Kidney (tissue), 14 donors: ENCODE data around the gene MFRP. TPM values are rescaled to one million over a fixed set of nuclear protein-coding genes. Genes with fewer than 3 reads are reported as not detected.

Source experiments
- DNase-seq, 5 donors: peaks; one replicate each; pipeline ENCODE4 v3.0.0-alpha.2; 2013 to 2020
- FAIRE-seq: peaks from 2 replicates; lab custom pipeline; 2012; peaks lifted over from hg19 to GRCh38; lab: Jason Lieb, UNC
- H3K27ac ChIP-seq, 2 donors: one replicate each; pipeline ENCODE4 v1.7.0; 2013; ENCODE audit warnings: low read depth in 2 of 2, low read length in 2 of 2, inconsistent platforms in 1 of 2
- H3K27me3 ChIP-seq: one replicate; pipeline ENCODE4 v1.7.1; 2013; ENCODE audit warnings: low read length, inconsistent platforms; ENCODE audit not compliant: control insufficient read depth, insufficient read depth
- H3K36me3 ChIP-seq, 3 donors: one replicate each; pipeline versions ENCODE4 v1.7.0 to v1.7.1; 2013; ENCODE audit warnings: low read length in 3 of 3, control low read depth in 1 of 3, inconsistent platforms in 1 of 3; ENCODE audit not compliant: insufficient read depth in 3 of 3, control insufficient read depth in 2 of 3
- H3K4me1 ChIP-seq, 3 donors: one replicate each; pipeline versions ENCODE4 v1.7.0 to v1.7.1; 2013; ENCODE audit warnings: low read length in 3 of 3, inconsistent platforms in 1 of 3, low read depth in 1 of 3; ENCODE audit not compliant: control insufficient read depth in 2 of 3, insufficient read depth in 2 of 3
- H3K4me3 ChIP-seq, 3 donors: one replicate each; pipeline versions ENCODE4 v1.7.0 to v1.8.1; 2013; ENCODE audit warnings: low read length in 3 of 3, control low read depth in 1 of 3, inconsistent platforms in 1 of 3
- H3K9ac ChIP-seq, 3 donors: one replicate each; pipeline versions ENCODE4 v1.7.0 to v1.7.1; 2013; ENCODE audit warnings: low read length in 3 of 3, control low read depth in 1 of 3, inconsistent platforms in 1 of 3
- H3K9me3 ChIP-seq, 3 donors: one replicate each; pipeline versions ENCODE4 v1.7.0 to v1.7.1; 2013; ENCODE audit warnings: low read length in 3 of 3, control low read depth in 1 of 3, inconsistent platforms in 1 of 3; ENCODE audit not compliant: control insufficient read depth in 2 of 3, insufficient read depth in 1 of 3
- intact Hi-C: fragments of 100-400 bp; cut with DNase I; formaldehyde crosslinking; loops from one replicate; pipeline ENCODE4 v1.11.1; 2022
- polyA plus RNA-seq: library from polyadenylated mRNA; stranded (reverse); fragments of 350-450 nt; fragmentation: Illumina TruSeq; extraction: RNeasy Lipid Tissue Mini Kit (QIAGEN cat#74804); gene quantifications from one replicate; pipeline ENCODE4 v1.2.3, GENCODE V29; 2014; ENCODE audit warnings: low read depth, low replicate concordance; ENCODE audit not compliant: insufficient read depth
- total RNA-seq: library from RNA; stranded (reverse); fragmentation: NEBNext Ultra II Directional; extraction: Animal tissue kit (Norgen Biotek cat#: 25700); gene quantifications from one replicate; pipeline ENCODE4 v1.2.1, GENCODE V29; 2021
- TF ChIP-seq, protein P1 (sequence below): IDR thresholded peaks from 3 replicates; pipeline ENCODE4 v1.5.1; 2012; ENCODE audit warnings: mild to moderate bottlenecking, moderate library complexity, borderline replicate concordance; ENCODE audit not compliant: insufficient read depth; ENCODE audit errors: extremely low read depth
- donor health status: control.
- donor health status: control.
- donor health status: control.
- donor health status: control.
- donor health status: control.
- donor health status: DM: yes; HTN: yes; CAD: no.
- donor health status: Normal renal cell carcinoma (clear cell type).

MFRP gene
- total and polyA plus RNA-seq, 2 donors from 2014 or later: not detected

DNA sequence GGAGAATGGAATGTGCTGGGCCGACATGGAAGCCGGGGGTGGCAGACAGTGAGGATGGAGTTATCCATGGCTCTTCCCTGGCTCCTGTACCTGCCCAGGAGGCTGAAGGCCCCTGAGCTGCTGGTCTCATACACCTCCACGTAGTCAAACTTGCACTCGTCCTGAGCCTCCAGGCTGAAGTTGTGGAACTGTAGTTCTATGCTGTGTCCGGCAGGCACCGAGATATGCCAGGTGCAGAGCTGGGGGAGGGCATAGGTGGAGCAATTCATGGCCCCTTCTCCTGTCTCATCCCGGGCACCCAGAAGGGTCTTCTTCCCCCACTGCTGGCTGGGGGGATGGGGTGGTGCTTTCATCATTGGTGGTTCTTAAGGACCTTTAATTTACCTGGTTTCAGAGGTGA lies 2.8 kb downstream of the MFRP start:
- no peaks in the 10 kb centered on the region for H3K27me3 ChIP-seq
- intact Hi-C loops: no loop called here
- peak in 1 of 5 donors; percentile 46 for DNase-seq
- no peak overlapping the region for H3K9ac ChIP-seq
- H3K9me3 ChIP-seq: no peaks in the 10 kb centered on the region
- no peak overlapping the region for H3K27ac ChIP-seq
- FAIRE-seq: no peak
- H3K4me1 ChIP-seq: peaks cover 0 to 14% (median 2%) of the 10 kb centered on the region in 3 donors
- no peak overlapping the region for H3K4me3 ChIP-seq
- TF ChIP-seq, protein P1, sequence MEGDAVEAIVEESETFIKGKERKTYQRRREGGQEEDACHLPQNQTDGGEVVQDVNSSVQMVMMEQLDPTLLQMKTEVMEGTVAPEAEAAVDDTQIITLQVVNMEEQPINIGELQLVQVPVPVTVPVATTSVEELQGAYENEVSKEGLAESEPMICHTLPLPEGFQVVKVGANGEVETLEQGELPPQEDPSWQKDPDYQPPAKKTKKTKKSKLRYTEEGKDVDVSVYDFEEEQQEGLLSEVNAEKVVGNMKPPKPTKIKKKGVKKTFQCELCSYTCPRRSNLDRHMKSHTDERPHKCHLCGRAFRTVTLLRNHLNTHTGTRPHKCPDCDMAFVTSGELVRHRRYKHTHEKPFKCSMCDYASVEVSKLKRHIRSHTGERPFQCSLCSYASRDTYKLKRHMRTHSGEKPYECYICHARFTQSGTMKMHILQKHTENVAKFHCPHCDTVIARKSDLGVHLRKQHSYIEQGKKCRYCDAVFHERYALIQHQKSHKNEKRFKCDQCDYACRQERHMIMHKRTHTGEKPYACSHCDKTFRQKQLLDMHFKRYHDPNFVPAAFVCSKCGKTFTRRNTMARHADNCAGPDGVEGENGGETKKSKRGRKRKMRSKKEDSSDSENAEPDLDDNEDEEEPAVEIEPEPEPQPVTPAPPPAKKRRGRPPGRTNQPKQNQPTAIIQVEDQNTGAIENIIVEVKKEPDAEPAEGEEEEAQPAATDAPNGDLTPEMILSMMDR: no peak
- no peaks in the 10 kb centered on the region for H3K36me3 ChIP-seq

DNA sequence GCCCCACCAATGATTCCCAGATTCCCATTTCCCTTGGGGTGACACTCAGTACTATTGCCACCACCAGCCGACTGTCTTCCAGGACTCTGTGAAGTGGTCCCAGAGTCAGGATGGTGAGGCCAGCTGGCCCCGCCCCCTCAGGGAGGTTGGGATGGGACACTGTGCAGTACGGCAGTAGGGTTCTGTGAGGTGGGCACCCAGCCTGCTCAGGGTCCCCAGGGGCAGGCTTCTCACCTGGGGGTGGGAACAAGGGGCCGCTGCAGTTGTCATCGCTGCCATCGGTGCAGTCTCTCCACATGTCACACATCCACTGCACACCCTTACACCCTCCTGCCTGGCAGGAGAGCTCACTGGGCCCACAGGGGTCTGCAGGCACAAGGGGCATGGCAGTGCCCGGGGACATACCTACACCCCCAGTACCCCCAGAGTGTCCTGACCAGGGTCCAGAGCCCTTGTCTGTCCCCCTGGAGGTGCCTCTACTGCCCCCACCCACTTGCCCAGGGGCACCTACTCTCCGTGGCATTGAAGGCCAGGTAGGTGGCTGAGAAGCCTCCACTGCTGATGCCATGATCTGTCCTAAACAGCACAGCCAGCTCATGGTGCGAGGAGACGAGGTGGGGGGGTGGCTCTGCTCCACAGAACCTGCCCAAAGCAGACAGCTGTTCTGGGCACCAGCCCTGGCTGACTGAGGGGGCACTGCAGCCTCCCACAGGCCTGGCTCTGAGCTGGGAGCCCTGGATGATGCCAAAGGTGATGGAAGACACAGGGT lies 4.0 kb downstream of the MFRP start:
- FAIRE-seq (no peak), DNase-seq (peak in 2 of 5 donors; percentile 58 to 61)
- TF ChIP-seq, protein P1: no peak
- no peaks in the 10 kb centered on the region for H3K27me3 ChIP-seq
- H3K4me3 ChIP-seq: no peak overlapping the region
- H3K9me3 ChIP-seq: no peaks in the 10 kb centered on the region
- H3K27ac ChIP-seq: no peak overlapping the region
- intact Hi-C loops: no loop called here
- H3K36me3 ChIP-seq: no peaks in the 10 kb centered on the region
- no peak overlapping the region for H3K9ac ChIP-seq
- peaks cover 0 to 19% (median 6%) of the 10 kb centered on the region in 3 donors for H3K4me1 ChIP-seq

DNA sequence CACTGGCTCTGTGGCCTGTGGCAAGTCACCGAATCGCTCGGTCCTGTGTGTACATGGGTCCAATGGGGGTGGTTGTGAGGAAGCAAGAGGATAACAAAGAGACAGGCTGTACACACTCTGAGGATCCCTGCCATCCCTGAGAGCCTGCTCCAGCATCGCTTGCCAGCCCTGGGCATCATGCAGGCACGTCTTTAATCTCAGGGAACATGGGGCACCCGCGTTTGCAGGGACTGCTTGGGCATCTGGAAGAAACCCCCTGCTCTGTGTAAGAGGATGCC lies 4.5 kb downstream of the MFRP start:
- Histone ChIP-seq H3K4me1 (peaks cover 0 to 21% (median 6%) of the 10 kb centered on the region in 3 donors), H3K9ac (no peak overlapping the region), H3K4me3 (no peak overlapping the region), H3K27ac (no peak overlapping the region), H3K27me3 (no peaks in the 10 kb centered on the region), H3K9me3 (no peaks in the 10 kb centered on the region), H3K36me3 (no peaks in the 10 kb centered on the region)
- TF ChIP-seq, protein P1: no peak
- intact Hi-C loops: no loop called here
- peak in 1 of 5 donors; percentile 67 for DNase-seq
- no peak for FAIRE-seq
